ENCODE results near the gene NFATC4. TPM values are rescaled to one million over a fixed set of nuclear protein-coding genes. Genes with fewer than 3 reads are reported as not detected.
A peak's percentile ranks its signal among the peaks of the same experiment; 100 is the strongest.
"Not testable (repeated sequence)": the region's sequence is repeated elsewhere in the genome, so short reads cannot be mapped to it uniquely, and the experiment has no call there.

Gene NFATC4
- total RNA-seq, 1 donor from 2014 or later = 67.2 TPM

- peak; percentile 76 for DNase-seq (ENCODE audit: low spot score)
Measured at GRCh38 chr14:24339284-24340151, 28.5 kb upstream of the NFATC4 start, which contains the start of gene RIPK3. TSS of gene RIPK3 (minus strand) at chr14:24339991. CDS start at chr14:24339826, 165 bp downstream.

GRCh38 chr14:24340606-24341005 lies 27.4 kb upstream of the NFATC4 start:
- no peak for DNase-seq (ENCODE audit: low spot score)

- DNase-seq (ENCODE audit: low spot score) = no peak
Measured at GRCh38 chr14:24342889-24343288, 25.1 kb upstream of the NFATC4 start.

GRCh38 chr14:24343795-24344660 lies 24.0 kb upstream of the NFATC4 start:
- DNase-seq (ENCODE audit: low spot score) = no peak

- no peak for DNase-seq (ENCODE audit: low spot score)
Measured at GRCh38 chr14:24347134-24347533, 20.9 kb upstream of the NFATC4 start.

GRCh38 chr14:24348186-24348585 lies 19.8 kb upstream of the NFATC4 start:
- no peak for DNase-seq (ENCODE audit: low spot score)

- DNase-seq (ENCODE audit: low spot score) = no peak
Measured at GRCh38 chr14:24349742-24350141, 18.2 kb upstream of the NFATC4 start.

- no peak for DNase-seq (ENCODE audit: low spot score)
Measured at GRCh38 chr14:24351517-24351916, 16.5 kb upstream of the NFATC4 start.

- no peak for DNase-seq (ENCODE audit: low spot score)
Measured at GRCh38 chr14:24353559-24354481, 14.2 kb upstream of the NFATC4 start.

GRCh38 chr14:24354482-24354825 lies 13.5 kb upstream of the NFATC4 start:
- DNase-seq (ENCODE audit: low spot score) = not testable (repeated sequence)

GRCh38 chr14:24355009-24355408 lies 13.0 kb upstream of the NFATC4 start:
- no peak for DNase-seq (ENCODE audit: low spot score)

- no peak for DNase-seq (ENCODE audit: low spot score)
Measured at GRCh38 chr14:24356208-24356607, 11.8 kb upstream of the NFATC4 start.

- no peak for DNase-seq (ENCODE audit: low spot score)
Measured at GRCh38 chr14:24360281-24360680, 7.7 kb upstream of the NFATC4 start.

GRCh38 chr14:24361326-24361725 lies 6.7 kb upstream of the NFATC4 start:
- DNase-seq (ENCODE audit: low spot score) = no peak

GRCh38 chr14:24362241-24362960 lies 5.6 kb upstream of the NFATC4 start:
- DNase-seq (ENCODE audit: low spot score) = no peak

- DNase-seq (ENCODE audit: low spot score) = no peak
Measured at GRCh38 chr14:24363401-24363800, 4.6 kb upstream of the NFATC4 start.

GRCh38 chr14:24364841-24365240 lies 3.1 kb upstream of the NFATC4 start:
- no peak for DNase-seq (ENCODE audit: low spot score)

GRCh38 chr14:24365600-24366412 lies 2.2 kb upstream of the NFATC4 start:
- peak; percentile 94 for DNase-seq (ENCODE audit: low spot score)

GRCh38 chr14:24366413-24366720 lies 1.6 kb upstream of the NFATC4 start:
- DNase-seq (ENCODE audit: low spot score) = no peak

Measured in ureter (tissue), 1 donor.